WTC11 (cell line): ENCODE measurements around the gene GDPD4. TPM values are rescaled to one million over a fixed set of nuclear protein-coding genes. Genes with fewer than 3 reads are reported as not detected.

Experiments
- ATAC-seq: fragments of 200-7000 bp; cut with Tn5 transposase; 2 replicates; pipeline ENCODE4 v1.10.0; 2021; ENCODE audit warnings: mild to moderate bottlenecking, moderate library complexity
- CTCF ChIA-PET: fragments of 300-600 bp; sonication (Branson Sonifier 250); formaldehyde crosslinking; loops from one replicate; lab custom pipeline; 2021; ENCODE audit warnings: antibody characterized with exemption; lab: Charles Lee
- POLR2A ChIA-PET: fragments of 350-600 bp; sonication (Branson Sonifier 250); formaldehyde crosslinking; loops from one replicate; lab custom pipeline; 2021; ENCODE audit warnings: antibody characterized with exemption; lab: Charles Lee
- DNase-seq: peaks from one replicate; pipeline ENCODE4 v3.0.0; 2021; ENCODE audit warnings: low spot score
- H3K27ac Mint-ChIP-seq: 2 replicates; pipeline ENCODE4 v1.8.0; 2021; ENCODE audit warnings: mixed read lengths
- H3K27me3 Mint-ChIP-seq: 2 replicates; pipeline ENCODE4 v1.8.0; 2021; ENCODE audit warnings: low read depth, mild to moderate bottlenecking, moderate library complexity, mixed read lengths
- H3K36me3 Mint-ChIP-seq: 2 replicates; pipeline ENCODE4 v1.8.0; 2021; ENCODE audit warnings: mixed read lengths
- H3K4me1 Mint-ChIP-seq: 2 replicates; pipeline ENCODE4 v1.8.0; 2022; ENCODE audit warnings: mixed read lengths
- H3K4me3 Mint-ChIP-seq: 2 replicates; pipeline ENCODE4 v1.8.0; 2021; ENCODE audit warnings: mild to moderate bottlenecking, moderate library complexity, mixed read lengths
- H3K9me3 Mint-ChIP-seq: 2 replicates; pipeline ENCODE4 v1.8.0; 2021; ENCODE audit warnings: mixed read lengths
- E2F4 ChIP-seq: sonication (generic); formaldehyde crosslinking; IDR thresholded peaks from 2 replicates; pipeline ENCODE4 v1.8.1; 2022; ENCODE audit warnings: low read depth, mild to moderate bottlenecking, moderate library complexity, missing genetic modification reagents, borderline replicate concordance
- FOXP1 ChIP-seq: sonication (generic); formaldehyde crosslinking; IDR thresholded peaks from 2 replicates; pipeline ENCODE4 v1.8.0; 2022; ENCODE audit warnings: missing genetic modification reagents, mild to moderate bottlenecking, moderate library complexity, borderline replicate concordance
- GRHL2 ChIP-seq: fragments of 250-450 bp; sonication (Bioruptor Pico); IDR thresholded peaks from 2 replicates; pipeline ENCODE4 v1.8.0; 2022; ENCODE audit warnings: mild to moderate bottlenecking, moderate library complexity; ENCODE audit not compliant: insufficient replicate concordance, severe bottlenecking
- JAZF1 ChIP-seq: fragments of 250-450 bp; sonication (Bioruptor Pico); IDR thresholded peaks from 2 replicates; pipeline ENCODE4 v1.9.0; 2021; ENCODE audit warnings: moderate library complexity, mild to moderate bottlenecking, inconsistent platforms
- OVOL2 ChIP-seq: fragments of 250-450 bp; sonication (Bioruptor Pico); IDR thresholded peaks from 2 replicates; pipeline ENCODE4 v1.9.0; 2021; ENCODE audit warnings: mild to moderate bottlenecking, borderline replicate concordance
- SMAD3 ChIP-seq: sonication (generic); formaldehyde crosslinking; IDR thresholded peaks from 2 replicates; pipeline ENCODE4 v1.8.0; 2022; ENCODE audit warnings: missing genetic modification reagents, mild to moderate bottlenecking, borderline replicate concordance
- USF1 ChIP-seq: sonication (generic); formaldehyde crosslinking; IDR thresholded peaks from 2 replicates; pipeline ENCODE4 v1.8.0; 2022; ENCODE audit warnings: mild to moderate bottlenecking, missing genetic modification reagents
- ZBTB21 ChIP-seq: sonication (generic); formaldehyde crosslinking; IDR thresholded peaks from 2 replicates; pipeline ENCODE4 v1.8.1; 2023; ENCODE audit warnings: mild to moderate bottlenecking, missing genetic modification reagents, borderline replicate concordance
- ZMAT4 ChIP-seq: fragments of 250-450 bp; sonication (Bioruptor Pico); IDR thresholded peaks from 2 replicates; pipeline ENCODE4 v1.9.0; 2021; ENCODE audit warnings: mild to moderate bottlenecking
- ZNF121 ChIP-seq: sonication (generic); formaldehyde crosslinking; IDR thresholded peaks from 2 replicates; pipeline ENCODE4 v1.8.0; 2023; ENCODE audit warnings: missing genetic modification reagents
- ZNF219 ChIP-seq: sonication (generic); formaldehyde crosslinking; IDR thresholded peaks from 2 replicates; pipeline ENCODE4 v1.8.0; 2023; ENCODE audit warnings: missing genetic modification reagents, mild to moderate bottlenecking, borderline replicate concordance
- ZNF317 ChIP-seq: sonication (generic); formaldehyde crosslinking; IDR thresholded peaks from 2 replicates; pipeline ENCODE4 v1.8.1; 2023; ENCODE audit warnings: low read depth, mild to moderate bottlenecking, moderate library complexity, missing genetic modification reagents, borderline replicate concordance
- total RNA-seq: library from RNA; stranded (reverse); gene quantifications from 3 replicates; pipeline ENCODE4 v1.2.3, GENCODE V29; 2021
- TF ChIP-seq, protein P1 (sequence below): sonication (generic); formaldehyde crosslinking; IDR thresholded peaks from 2 replicates; pipeline ENCODE4 v1.8.1; 2023; ENCODE audit warnings: mild to moderate bottlenecking, missing genetic modification reagents, borderline replicate concordance
- TF ChIP-seq, protein P2 (sequence below): sonication (generic); formaldehyde crosslinking; conservative IDR thresholded peaks from 2 replicates; pipeline ENCODE4 v1.8.1; 2022; ENCODE audit warnings: mild to moderate bottlenecking, missing genetic modification reagents
- TF ChIP-seq, protein P3 (sequence below): sonication (generic); formaldehyde crosslinking; IDR thresholded peaks from 2 replicates; pipeline ENCODE4 v1.8.1; 2023; ENCODE audit warnings: mild to moderate bottlenecking, missing genetic modification reagents
- TF ChIP-seq, protein P4 (sequence below): sonication (generic); formaldehyde crosslinking; IDR thresholded peaks from 2 replicates; pipeline ENCODE4 v1.8.1; 2023; ENCODE audit warnings: mild to moderate bottlenecking, missing genetic modification reagents, moderate library complexity

The GDPD4 gene
- total RNA-seq, 1 experiment from 2014 or later, result not detected

DNA sequence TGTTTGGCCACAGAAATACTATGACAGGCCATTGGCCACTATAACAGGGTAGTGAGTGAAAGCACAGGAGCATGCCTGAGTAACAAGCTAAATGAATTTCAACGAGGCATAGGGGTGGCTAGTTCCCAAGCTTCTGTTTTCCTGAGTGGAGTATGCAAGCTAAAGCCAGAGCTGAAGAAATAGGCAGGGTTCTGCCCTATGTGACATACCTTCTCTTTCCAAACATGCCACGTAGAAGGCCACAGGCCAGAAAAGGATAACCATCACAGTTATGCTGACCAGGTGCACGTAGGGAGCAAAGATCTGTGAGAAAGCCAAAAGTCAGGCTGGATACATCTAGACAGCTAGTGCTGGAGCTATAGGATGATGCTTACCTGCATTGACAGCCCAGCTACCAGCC lies 30.6 kb downstream of the GDPD4 start (continued):
- TF ChIP-seq SMAD3 (CRISPR knock-in tag) (no peak), ZNF121 (no peak)
- TF ChIP-seq, protein P1, sequence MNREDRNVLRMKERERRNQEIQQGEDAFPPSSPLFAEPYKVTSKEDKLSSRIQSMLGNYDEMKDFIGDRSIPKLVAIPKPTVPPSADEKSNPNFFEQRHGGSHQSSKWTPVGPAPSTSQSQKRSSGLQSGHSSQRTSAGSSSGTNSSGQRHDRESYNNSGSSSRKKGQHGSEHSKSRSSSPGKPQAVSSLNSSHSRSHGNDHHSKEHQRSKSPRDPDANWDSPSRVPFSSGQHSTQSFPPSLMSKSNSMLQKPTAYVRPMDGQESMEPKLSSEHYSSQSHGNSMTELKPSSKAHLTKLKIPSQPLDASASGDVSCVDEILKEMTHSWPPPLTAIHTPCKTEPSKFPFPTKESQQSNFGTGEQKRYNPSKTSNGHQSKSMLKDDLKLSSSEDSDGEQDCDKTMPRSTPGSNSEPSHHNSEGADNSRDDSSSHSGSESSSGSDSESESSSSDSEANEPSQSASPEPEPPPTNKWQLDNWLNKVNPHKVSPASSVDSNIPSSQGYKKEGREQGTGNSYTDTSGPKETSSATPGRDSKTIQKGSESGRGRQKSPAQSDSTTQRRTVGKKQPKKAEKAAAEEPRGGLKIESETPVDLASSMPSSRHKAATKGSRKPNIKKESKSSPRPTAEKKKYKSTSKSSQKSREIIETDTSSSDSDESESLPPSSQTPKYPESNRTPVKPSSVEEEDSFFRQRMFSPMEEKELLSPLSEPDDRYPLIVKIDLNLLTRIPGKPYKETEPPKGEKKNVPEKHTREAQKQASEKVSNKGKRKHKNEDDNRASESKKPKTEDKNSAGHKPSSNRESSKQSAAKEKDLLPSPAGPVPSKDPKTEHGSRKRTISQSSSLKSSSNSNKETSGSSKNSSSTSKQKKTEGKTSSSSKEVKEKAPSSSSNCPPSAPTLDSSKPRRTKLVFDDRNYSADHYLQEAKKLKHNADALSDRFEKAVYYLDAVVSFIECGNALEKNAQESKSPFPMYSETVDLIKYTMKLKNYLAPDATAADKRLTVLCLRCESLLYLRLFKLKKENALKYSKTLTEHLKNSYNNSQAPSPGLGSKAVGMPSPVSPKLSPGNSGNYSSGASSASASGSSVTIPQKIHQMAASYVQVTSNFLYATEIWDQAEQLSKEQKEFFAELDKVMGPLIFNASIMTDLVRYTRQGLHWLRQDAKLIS (CRISPR knock-in tag), result no peak

GRCh38 chr11:77269484-77270123 lies 31.9 kb downstream of the GDPD4 start:
- Mint-ChIP-seq H3K36me3 (no peaks in the 10 kb centered on the region), H3K27me3 (no peaks in the 10 kb centered on the region), H3K4me1 (no peaks in the 10 kb centered on the region), H3K9me3 (no peaks in the 10 kb centered on the region), H3K4me3 (no peak overlapping the region), H3K27ac (no peak overlapping the region)
- POLR2A ChIA-PET, result no interaction called here
- ATAC-seq (no peak), DNase-seq (no peak)
- no peak for TF ChIP-seq ZBTB21 (CRISPR knock-in tag)
- TF ChIP-seq E2F4 (CRISPR knock-in tag), result no peak
- TF ChIP-seq ZNF219 (CRISPR knock-in tag), result no peak
- CTCF ChIA-PET, result no interaction called here

- no peak for ATAC-seq
- Mint-ChIP-seq H3K36me3 (0 out of 2 replicates have a peak, but pooled peaks cover 2% of the 10 kb centered on the region), H3K27ac (no peak overlapping the region), H3K9me3 (peaks cover 12% of the 10 kb centered on the region), H3K4me1 (no peaks in the 10 kb centered on the region), H3K27me3 (no peaks in the 10 kb centered on the region), H3K4me3 (no peak overlapping the region)
- no peak for TF ChIP-seq USF1
- TF ChIP-seq, protein P2, sequence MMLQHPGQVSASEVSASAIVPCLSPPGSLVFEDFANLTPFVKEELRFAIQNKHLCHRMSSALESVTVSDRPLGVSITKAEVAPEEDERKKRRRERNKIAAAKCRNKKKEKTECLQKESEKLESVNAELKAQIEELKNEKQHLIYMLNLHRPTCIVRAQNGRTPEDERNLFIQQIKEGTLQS (CRISPR knock-in tag), result no peak
- no peak for TF ChIP-seq JAZF1 (CRISPR knock-in tag)
- TF ChIP-seq ZMAT4 (CRISPR knock-in tag), result no peak
- no peak for TF ChIP-seq GRHL2
- no peak for TF ChIP-seq FOXP1 (CRISPR knock-in tag)
- TF ChIP-seq, protein P3, sequence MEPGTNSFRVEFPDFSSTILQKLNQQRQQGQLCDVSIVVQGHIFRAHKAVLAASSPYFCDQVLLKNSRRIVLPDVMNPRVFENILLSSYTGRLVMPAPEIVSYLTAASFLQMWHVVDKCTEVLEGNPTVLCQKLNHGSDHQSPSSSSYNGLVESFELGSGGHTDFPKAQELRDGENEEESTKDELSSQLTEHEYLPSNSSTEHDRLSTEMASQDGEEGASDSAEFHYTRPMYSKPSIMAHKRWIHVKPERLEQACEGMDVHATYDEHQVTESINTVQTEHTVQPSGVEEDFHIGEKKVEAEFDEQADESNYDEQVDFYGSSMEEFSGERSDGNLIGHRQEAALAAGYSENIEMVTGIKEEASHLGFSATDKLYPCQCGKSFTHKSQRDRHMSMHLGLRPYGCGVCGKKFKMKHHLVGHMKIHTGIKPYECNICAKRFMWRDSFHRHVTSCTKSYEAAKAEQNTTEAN (CRISPR knock-in tag), result no peak
- TF ChIP-seq, protein P1 (CRISPR knock-in tag), result no peak
- no peak for TF ChIP-seq ZNF317
- TF ChIP-seq, protein P4, sequence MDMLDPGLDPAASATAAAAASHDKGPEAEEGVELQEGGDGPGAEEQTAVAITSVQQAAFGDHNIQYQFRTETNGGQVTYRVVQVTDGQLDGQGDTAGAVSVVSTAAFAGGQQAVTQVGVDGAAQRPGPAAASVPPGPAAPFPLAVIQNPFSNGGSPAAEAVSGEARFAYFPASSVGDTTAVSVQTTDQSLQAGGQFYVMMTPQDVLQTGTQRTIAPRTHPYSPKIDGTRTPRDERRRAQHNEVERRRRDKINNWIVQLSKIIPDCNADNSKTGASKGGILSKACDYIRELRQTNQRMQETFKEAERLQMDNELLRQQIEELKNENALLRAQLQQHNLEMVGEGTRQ (CRISPR knock-in tag), result no peak
- TF ChIP-seq OVOL2 (CRISPR knock-in tag), result no peak
- no peak for DNase-seq
- ChIA-PET CTCF (no interaction called here), POLR2A (no interaction called here)
Measured at GRCh38 chr11:77267962-77268361, 33.5 kb downstream of the GDPD4 start.
